IgD-negative memory B cell (primary cell): Measurements from ENCODE around the gene CUX1. TPM values are rescaled to one million over a fixed set of nuclear protein-coding genes. Genes with fewer than 3 reads are reported as not detected.
A peak's percentile ranks its signal among the peaks of the same experiment; 100 is the strongest.
"Not testable (repeated sequence)": the region's sequence is repeated elsewhere in the genome, so short reads cannot be mapped to it uniquely, and the experiment has no call there.

Experiments used
- H3K27ac Mint-ChIP-seq, 3 donors: one replicate each; pipeline ENCODE4 v1.8.0; 2020 to 2022; ENCODE audit warnings: mild to moderate bottlenecking in 3 of 3, mixed read lengths in 3 of 3, moderate library complexity in 1 of 3
- H3K27me3 Mint-ChIP-seq: one replicate; pipeline ENCODE4 v1.8.0; 2021; ENCODE audit warnings: mixed read lengths
- H3K36me3 Mint-ChIP-seq: one replicate; pipeline ENCODE4 v1.8.0; 2020; ENCODE audit warnings: mild to moderate bottlenecking, mixed read lengths
- H3K4me1 Mint-ChIP-seq, 3 donors: one replicate each; pipeline ENCODE4 v1.8.0; 2020 to 2022; ENCODE audit warnings: mixed read lengths in 3 of 3, mild to moderate bottlenecking in 1 of 3
- H3K4me3 Mint-ChIP-seq, 4 donors: one replicate each; pipeline ENCODE4 v1.8.0; 2020 to 2022; ENCODE audit warnings: mild to moderate bottlenecking in 4 of 4, mixed read lengths in 4 of 4, moderate library complexity in 3 of 4
- H3K9me3 Mint-ChIP-seq, 3 donors: one replicate each; pipeline ENCODE4 v1.8.0; 2020 to 2021; ENCODE audit warnings: mixed read lengths in 3 of 3, mild to moderate bottlenecking in 1 of 3
- polyA plus RNA-seq: library from polyadenylated mRNA; unstranded; fragments of 300-500 nt; fragmentation: Illumina TruSeq; gene quantifications from one replicate; pipeline ENCODE4 v1.2.3, GENCODE V29; 2021

Gene CUX1
- polyA plus RNA-seq, 1 donor from 2014 or later: 22.2 TPM

- H3K27ac Mint-ChIP-seq: no peak overlapping the region
Observed at GRCh38 chr7:101845974-101846373, 28.5 kb downstream of the CUX1 start.

DNA sequence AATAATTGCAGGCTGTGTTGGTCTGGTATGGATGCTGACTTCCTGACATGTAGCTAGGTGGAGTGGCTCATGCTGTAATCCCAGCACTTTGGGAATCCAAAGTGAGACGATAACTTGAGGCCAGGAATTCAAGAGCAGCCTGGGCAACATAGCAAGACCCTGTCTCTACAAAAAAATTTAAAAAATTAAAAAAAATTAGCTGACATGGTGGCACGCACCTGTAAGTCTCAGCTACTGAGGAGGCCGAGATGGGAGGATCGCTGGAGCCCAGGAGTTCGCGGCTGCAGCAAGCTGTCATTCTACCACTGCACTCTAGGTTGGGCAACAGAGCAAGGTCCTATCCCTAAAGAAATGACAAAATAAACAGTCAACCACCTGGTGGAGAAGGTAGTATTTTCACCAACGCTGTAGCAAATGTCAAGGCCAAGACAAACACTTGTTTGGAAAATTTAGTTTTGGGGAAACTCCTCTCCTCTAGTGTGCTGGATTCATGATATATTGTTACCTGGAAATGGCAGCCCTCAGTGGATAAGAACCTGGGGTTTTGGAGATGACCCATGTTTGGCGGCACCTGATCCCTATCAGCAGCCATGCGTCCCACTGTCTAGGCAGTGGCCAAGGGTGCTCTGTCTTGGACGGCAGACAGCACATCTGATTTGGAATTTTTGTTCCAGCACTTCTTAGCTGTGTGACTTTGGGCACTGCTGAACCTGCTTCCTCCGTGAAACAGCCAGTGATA lies 29.5 kb downstream of the CUX1 start:
- Mint-ChIP-seq H3K9me3 (peaks cover 0 to 8% (median 2%) of the 10 kb centered on the region in 3 donors), H3K4me1 (peaks cover 4 to 7% (median 7%) of the 10 kb centered on the region in 3 donors), H3K4me3 (no peak overlapping the region), H3K36me3 (peaks cover 2% of the 10 kb centered on the region), H3K27me3 (no peaks in the 10 kb centered on the region), H3K27ac (no peak overlapping the region)

More at GRCh38 chr7:101845974-101846373, 28.5 kb downstream of the CUX1 start:
- Mint-ChIP-seq H3K4me3 (no peak overlapping the region), H3K9me3 (peaks cover 0 to 8% (median 2%) of the 10 kb centered on the region in 3 donors), H3K27me3 (no peaks in the 10 kb centered on the region), H3K4me1 (peaks cover 2 to 5% (median 4%) of the 10 kb centered on the region in 3 donors), H3K36me3 (peaks cover 2% of the 10 kb centered on the region)

GRCh38 chr7:101848208-101848951 lies 31.0 kb downstream of the CUX1 start:
- Mint-ChIP-seq H3K4me1 (peaks cover 8 to 12% (median 11%) of the 10 kb centered on the region in 3 donors), H3K4me3 (no peak overlapping the region), H3K9me3 (peaks cover 0 to 8% (median 2%) of the 10 kb centered on the region in 3 donors), H3K27me3 (no peaks in the 10 kb centered on the region), H3K36me3 (peaks cover 2% of the 10 kb centered on the region), H3K27ac (no peak overlapping the region)

- not testable (repeated sequence) for H3K27me3 Mint-ChIP-seq
Observed at GRCh38 chr7:101849314-101849713, 31.9 kb downstream of the CUX1 start.

GRCh38 chr7:101852364-101852763 lies 34.9 kb downstream of the CUX1 start:
- H3K4me1 Mint-ChIP-seq: peaks cover 31 to 38% (median 32%) of the 10 kb centered on the region in 3 donors
- not testable (repeated sequence) for H3K9me3 Mint-ChIP-seq, H3K27me3 Mint-ChIP-seq, H3K4me3 Mint-ChIP-seq, H3K36me3 Mint-ChIP-seq, H3K27ac Mint-ChIP-seq

More at GRCh38 chr7:101849314-101849713, 31.9 kb downstream of the CUX1 start:
- not testable (repeated sequence) for H3K27ac Mint-ChIP-seq, H3K4me3 Mint-ChIP-seq, H3K9me3 Mint-ChIP-seq, H3K36me3 Mint-ChIP-seq
- peaks cover 11 to 18% (median 14%) of the 10 kb centered on the region in 3 donors for H3K4me1 Mint-ChIP-seq

DNA sequence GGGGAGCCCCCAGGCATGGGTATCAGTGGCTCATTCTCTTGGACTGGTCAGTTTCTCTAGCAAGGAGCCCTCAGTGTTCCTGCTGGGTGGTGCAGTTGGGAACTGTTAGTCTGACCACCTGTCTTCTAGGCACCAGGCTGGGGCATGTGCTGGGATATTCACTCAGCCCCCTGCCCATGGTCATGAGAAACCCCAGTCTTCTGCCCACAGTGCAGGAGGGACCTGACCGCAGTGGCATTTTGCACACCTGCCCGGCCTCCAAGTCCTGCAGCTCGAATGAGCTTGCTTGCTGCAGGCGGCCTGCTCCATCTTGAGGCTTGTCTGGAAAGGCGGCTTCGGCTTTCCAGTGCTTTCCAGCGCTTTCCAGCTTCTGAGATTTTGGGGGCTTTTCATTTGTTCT lies 36.3 kb downstream of the CUX1 start:
- Mint-ChIP-seq H3K27ac (peak overlapping the region in 1 of 3 donors; percentile 47), H3K27me3 (no peaks in the 10 kb centered on the region)

GRCh38 chr7:101854084-101854865 lies 36.8 kb downstream of the CUX1 start:
- Mint-ChIP-seq H3K4me3 (peak overlapping the region in 3 of 4 donors; percentile 16 to 86 (median 69)), H3K9me3 (peaks cover 0 to 3% (median 0%) of the 10 kb centered on the region in 3 donors), H3K27me3 (no peaks in the 10 kb centered on the region), H3K4me1 (peaks cover 38 to 41% (median 40%) of the 10 kb centered on the region in 3 donors), H3K27ac (no peak overlapping the region), H3K36me3 (no peaks in the 10 kb centered on the region)

More for the DNA sequence above, 36.3 kb downstream of the CUX1 start:
- Mint-ChIP-seq H3K9me3 (peaks cover 0 to 4% (median 0%) of the 10 kb centered on the region in 3 donors), H3K4me3 (peak overlapping the region in 2 of 4 donors; percentile 16 to 86), H3K36me3 (no peaks in the 10 kb centered on the region), H3K4me1 (peaks cover 38 to 40% (median 40%) of the 10 kb centered on the region in 3 donors)

DNA sequence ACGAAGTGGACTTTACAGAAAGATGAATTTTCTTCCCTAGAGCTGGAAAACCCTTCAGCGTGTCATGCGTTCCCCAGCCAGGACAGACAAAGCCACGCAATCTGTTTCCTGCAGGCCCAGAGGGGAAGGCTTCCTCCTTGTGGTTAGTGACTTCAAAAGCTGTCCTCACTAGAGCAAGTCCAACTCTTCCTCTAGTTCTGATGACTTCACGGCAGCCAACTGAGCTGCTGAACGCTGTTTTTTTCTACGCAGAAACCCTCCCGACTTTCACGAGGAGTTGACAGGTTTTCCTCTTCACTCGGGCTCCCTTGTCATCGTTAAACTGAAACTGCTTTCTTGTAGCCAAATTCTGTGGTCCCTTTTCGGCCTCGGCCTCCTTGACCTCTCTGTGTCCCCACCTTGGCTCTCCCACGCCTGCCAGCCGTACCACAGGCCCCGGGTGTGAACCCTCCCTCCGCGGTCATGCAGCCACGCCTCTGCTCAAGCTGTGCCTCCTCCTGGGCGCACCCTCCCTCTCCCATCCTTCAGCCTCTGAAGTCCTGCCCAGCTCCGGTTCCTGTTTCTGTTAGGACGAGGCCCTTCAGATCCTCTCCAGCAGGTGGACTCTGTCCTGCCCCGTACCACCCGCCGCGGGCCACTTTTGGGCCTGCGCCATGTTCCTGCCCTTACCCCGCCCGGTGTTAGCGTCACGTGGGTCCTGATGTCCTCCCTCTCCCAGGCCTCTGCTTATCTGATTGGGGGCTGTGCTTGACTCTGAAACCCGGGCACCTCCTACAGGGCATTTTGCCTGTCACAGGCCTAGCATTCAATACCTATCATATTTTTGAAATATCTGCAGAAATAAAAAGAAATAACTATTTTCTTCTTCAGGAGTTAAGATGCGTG lies 39.3 kb downstream of the CUX1 start:
- Mint-ChIP-seq H3K9me3 (no peaks in the 10 kb centered on the region), H3K27ac (peak overlapping the region; percentile 98 to 99 (median 99)), H3K36me3 (no peaks in the 10 kb centered on the region), H3K4me1 (peaks cover 40 to 49% (median 48%) of the 10 kb centered on the region in 3 donors), H3K27me3 (no peaks in the 10 kb centered on the region), H3K4me3 (peak overlapping the region; percentile 89 to 97 (median 94))

GRCh38 chr7:101857358-101857811 lies 40.0 kb downstream of the CUX1 start:
- Mint-ChIP-seq H3K9me3 (no peaks in the 10 kb centered on the region), H3K27me3 (no peaks in the 10 kb centered on the region), H3K27ac (peak overlapping the region; percentile 98 to 99 (median 99)), H3K4me1 (peaks cover 41 to 49% (median 48%) of the 10 kb centered on the region in 3 donors), H3K4me3 (peak overlapping the region; percentile 89 to 97 (median 94)), H3K36me3 (no peaks in the 10 kb centered on the region)

GRCh38 chr7:101858437-101859385 lies 41.3 kb downstream of the CUX1 start:
- H3K9me3 Mint-ChIP-seq: no peaks in the 10 kb centered on the region
- peak overlapping the region in 1 of 3 donors; percentile 98 for H3K27ac Mint-ChIP-seq
- H3K36me3 Mint-ChIP-seq: no peaks in the 10 kb centered on the region
- H3K27me3 Mint-ChIP-seq: no peaks in the 10 kb centered on the region
- H3K4me1 Mint-ChIP-seq: peaks cover 42 to 52% (median 48%) of the 10 kb centered on the region in 3 donors
- H3K4me3 Mint-ChIP-seq: peak overlapping the region in 3 of 4 donors; percentile 54 to 66 (median 65)

GRCh38 chr7:101859411-101860106 lies 42.1 kb downstream of the CUX1 start:
- Mint-ChIP-seq H3K4me3 (peak overlapping the region in 2 of 4 donors; percentile 34 to 56), H3K36me3 (no peaks in the 10 kb centered on the region), H3K27ac (peak overlapping the region; percentile 40 to 91 (median 55))

More at GRCh38 chr7:101859411-101860106, 42.1 kb downstream of the CUX1 start:
- H3K9me3 Mint-ChIP-seq: no peaks in the 10 kb centered on the region
- no peaks in the 10 kb centered on the region for H3K27me3 Mint-ChIP-seq
- H3K4me1 Mint-ChIP-seq: peaks cover 35 to 47% (median 45%) of the 10 kb centered on the region in 3 donors
